ENCODE results near the gene CD8A. TPM values are rescaled to one million over a fixed set of nuclear protein-coding genes. Genes with fewer than 3 reads are reported as not detected.

CD8A gene
- total RNA-seq, 1 donor from 2014 or later = 0.19 TPM

DNA sequence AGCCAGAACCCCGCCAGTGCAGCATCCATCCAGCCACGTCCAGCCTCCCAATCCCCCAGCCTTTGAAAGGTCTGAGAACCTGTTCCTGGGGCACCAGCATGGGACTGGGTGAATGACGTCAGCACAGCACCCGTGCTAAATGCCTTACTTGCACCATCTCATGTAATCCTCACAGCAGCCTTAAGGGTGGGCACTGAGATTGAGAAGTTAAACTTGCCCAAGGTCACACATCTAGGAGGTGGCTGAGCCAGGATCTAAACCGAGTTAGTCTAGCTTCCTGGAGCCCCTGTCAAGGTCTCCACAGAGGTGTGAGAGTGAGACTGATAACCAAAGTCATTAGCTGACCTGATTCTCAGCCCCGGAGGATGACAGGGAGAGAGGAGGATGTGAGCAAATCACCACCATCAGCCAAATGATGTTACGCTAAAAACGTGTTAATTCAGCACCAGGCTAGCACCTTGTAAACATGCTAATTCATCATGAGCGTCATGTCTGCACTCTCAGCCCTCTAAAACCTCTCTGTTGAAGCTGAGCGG, 4.6 kb downstream of the CD8A start:
- Mint-ChIP-seq H3K4me3 (ENCODE audit: low read depth) (no peak overlapping the region), H3K36me3 (ENCODE audit: insufficient read depth) (no peaks in the 10 kb centered on the region), H3K27ac (no peak overlapping the region), H3K27me3 (peaks cover 61% of the 10 kb centered on the region), H3K4me1 (ENCODE audit: low read depth) (peaks cover 2% of the 10 kb centered on the region), H3K9me3 (ENCODE audit: low read depth) (no peaks in the 10 kb centered on the region)
- no peak for TF ChIP-seq CTCF (IDR thresholded peaks at IDR 0.05; ENCODE audit: unreplicated experiment)
- DNase-seq (ENCODE audit: low spot score, unreplicated experiment) = no peak

DNA sequence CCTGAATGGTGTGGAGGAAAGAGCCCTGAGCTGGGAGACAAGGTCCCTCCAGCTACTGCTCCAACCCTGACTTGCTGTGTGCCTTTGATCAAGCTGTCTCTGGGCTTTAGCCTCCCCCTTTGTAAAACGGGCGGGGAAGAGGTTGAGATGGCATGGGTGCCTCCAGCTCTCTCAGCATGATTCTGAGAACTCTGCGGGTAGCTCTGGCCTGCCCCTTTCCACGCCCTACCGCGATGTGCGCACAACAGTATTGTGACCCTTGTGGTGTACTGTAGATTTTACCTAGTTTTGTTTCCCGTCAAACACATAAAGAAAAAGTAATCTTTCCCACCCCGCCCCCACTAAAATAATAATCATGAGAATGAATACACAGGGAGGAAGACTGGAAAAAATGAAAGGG, 5.3 kb downstream of the CD8A start:
- no peak for TF ChIP-seq CTCF (IDR thresholded peaks at IDR 0.05; ENCODE audit: unreplicated experiment)
- H3K27ac Mint-ChIP-seq = no peak overlapping the region
- no peaks in the 10 kb centered on the region for H3K9me3 Mint-ChIP-seq (ENCODE audit: low read depth)
- H3K4me1 Mint-ChIP-seq (ENCODE audit: low read depth) = no peaks in the 10 kb centered on the region
- no peak for DNase-seq (ENCODE audit: low spot score, unreplicated experiment)
- H3K36me3 Mint-ChIP-seq (ENCODE audit: insufficient read depth) = no peaks in the 10 kb centered on the region
- no peak overlapping the region for H3K4me3 Mint-ChIP-seq (ENCODE audit: low read depth)
- peaks cover 57% of the 10 kb centered on the region for H3K27me3 Mint-ChIP-seq

- DNase-seq (ENCODE audit: low spot score, unreplicated experiment) = no peak
- H3K9me3 Mint-ChIP-seq (ENCODE audit: low read depth) = no peaks in the 10 kb centered on the region
- H3K27ac Mint-ChIP-seq = no peak overlapping the region
- no peak overlapping the region for H3K4me3 Mint-ChIP-seq (ENCODE audit: low read depth)
- H3K4me1 Mint-ChIP-seq (ENCODE audit: low read depth) = no peaks in the 10 kb centered on the region
- no peaks in the 10 kb centered on the region for H3K36me3 Mint-ChIP-seq (ENCODE audit: insufficient read depth)
- H3K27me3 Mint-ChIP-seq = peaks cover 45% of the 10 kb centered on the region
- no peak for TF ChIP-seq CTCF (IDR thresholded peaks at IDR 0.05; ENCODE audit: unreplicated experiment)
These were observed 6.9 kb downstream of the CD8A start for GRCh38 chr2:86783615-86784339.

GRCh38 chr2:86782748-86783147, 8.0 kb downstream of the CD8A start:
- H3K9me3 Mint-ChIP-seq (ENCODE audit: low read depth) = no peaks in the 10 kb centered on the region
- no peaks in the 10 kb centered on the region for H3K36me3 Mint-ChIP-seq (ENCODE audit: insufficient read depth)
- H3K27me3 Mint-ChIP-seq = peaks cover 35% of the 10 kb centered on the region
- no peak for DNase-seq (ENCODE audit: low spot score, unreplicated experiment)
- no peak overlapping the region for H3K4me3 Mint-ChIP-seq (ENCODE audit: low read depth)
- no peaks in the 10 kb centered on the region for H3K4me1 Mint-ChIP-seq (ENCODE audit: low read depth)
- H3K27ac Mint-ChIP-seq = no peak overlapping the region
- no peak for TF ChIP-seq CTCF (IDR thresholded peaks at IDR 0.05; ENCODE audit: unreplicated experiment)

GRCh38 chr2:86781363-86781762, 9.3 kb downstream of the CD8A start:
- H3K27ac Mint-ChIP-seq = no peak overlapping the region
- peaks cover 24% of the 10 kb centered on the region for H3K27me3 Mint-ChIP-seq
- no peak overlapping the region for H3K4me3 Mint-ChIP-seq (ENCODE audit: low read depth)
- H3K9me3 Mint-ChIP-seq (ENCODE audit: low read depth) = no peaks in the 10 kb centered on the region
- no peak for TF ChIP-seq CTCF (IDR thresholded peaks at IDR 0.05; ENCODE audit: unreplicated experiment)
- no peak for DNase-seq (ENCODE audit: low spot score, unreplicated experiment)
- no peaks in the 10 kb centered on the region for H3K36me3 Mint-ChIP-seq (ENCODE audit: insufficient read depth)
- no peaks in the 10 kb centered on the region for H3K4me1 Mint-ChIP-seq (ENCODE audit: low read depth)
